DMS53 (cell line): ENCODE measurements around the gene CYP39A1.

Source experiments
- DNase-seq: peaks from one replicate; lab custom pipeline; 2025; lab: John Stamatoyannopoulos, UW

Gene CYP39A1, protein sequence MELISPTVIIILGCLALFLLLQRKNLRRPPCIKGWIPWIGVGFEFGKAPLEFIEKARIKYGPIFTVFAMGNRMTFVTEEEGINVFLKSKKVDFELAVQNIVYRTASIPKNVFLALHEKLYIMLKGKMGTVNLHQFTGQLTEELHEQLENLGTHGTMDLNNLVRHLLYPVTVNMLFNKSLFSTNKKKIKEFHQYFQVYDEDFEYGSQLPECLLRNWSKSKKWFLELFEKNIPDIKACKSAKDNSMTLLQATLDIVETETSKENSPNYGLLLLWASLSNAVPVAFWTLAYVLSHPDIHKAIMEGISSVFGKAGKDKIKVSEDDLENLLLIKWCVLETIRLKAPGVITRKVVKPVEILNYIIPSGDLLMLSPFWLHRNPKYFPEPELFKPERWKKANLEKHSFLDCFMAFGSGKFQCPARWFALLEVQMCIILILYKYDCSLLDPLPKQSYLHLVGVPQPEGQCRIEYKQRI

DNA sequence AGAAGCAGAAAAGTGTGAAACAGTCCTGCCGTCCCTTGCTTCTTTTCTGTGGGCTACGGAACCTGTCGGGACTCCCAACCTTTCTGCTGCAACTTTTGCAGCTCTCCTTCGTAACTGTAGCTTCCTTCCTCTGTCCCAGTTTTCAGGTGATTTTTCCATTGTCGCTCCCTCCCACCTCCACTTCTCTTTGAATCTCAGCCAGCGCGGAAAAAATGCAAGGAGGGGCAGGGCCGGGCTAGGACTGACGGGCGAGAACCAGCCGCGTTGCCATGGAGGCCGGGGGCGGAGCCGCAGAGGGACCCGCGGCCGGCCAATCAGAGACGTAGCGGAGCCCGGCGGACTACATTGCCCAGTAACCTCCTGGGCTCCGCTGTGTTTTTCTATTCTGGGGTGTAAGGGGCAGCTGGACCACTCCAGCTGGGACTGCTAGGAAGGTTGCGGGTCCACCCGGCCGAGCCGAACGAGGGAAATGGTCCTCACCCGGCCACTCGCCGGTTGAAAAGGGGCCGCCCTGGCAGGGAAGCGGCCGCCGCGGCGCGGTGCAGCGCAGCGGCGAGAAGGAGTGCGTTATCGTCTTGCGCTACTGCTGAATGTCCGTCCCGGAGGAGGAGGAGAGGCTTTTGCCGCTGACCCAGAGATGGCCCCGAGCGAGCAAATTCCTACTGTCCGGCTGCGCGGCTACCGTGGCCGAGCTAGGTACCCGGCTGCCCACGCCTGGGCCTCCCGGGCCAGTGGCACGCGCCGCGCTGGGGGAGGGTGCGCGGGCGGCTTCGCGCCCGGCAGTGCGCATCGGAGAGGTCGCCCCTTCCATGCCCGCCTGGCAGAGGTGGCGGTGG lies at the start of gene CYP39A1, which contains the start of gene SLC25A27:
CYP39A1 (minus strand) TSS at position 216 of the 836 bp plus-strand sequence. CDS start 236 bp downstream, outside the sequence.
SLC25A27 (plus strand) TSS at position 373 of the 836 bp plus-strand sequence; CDS start at position 591, 218 bp downstream.
- peak; percentile 96 for DNase-seq

DNA sequence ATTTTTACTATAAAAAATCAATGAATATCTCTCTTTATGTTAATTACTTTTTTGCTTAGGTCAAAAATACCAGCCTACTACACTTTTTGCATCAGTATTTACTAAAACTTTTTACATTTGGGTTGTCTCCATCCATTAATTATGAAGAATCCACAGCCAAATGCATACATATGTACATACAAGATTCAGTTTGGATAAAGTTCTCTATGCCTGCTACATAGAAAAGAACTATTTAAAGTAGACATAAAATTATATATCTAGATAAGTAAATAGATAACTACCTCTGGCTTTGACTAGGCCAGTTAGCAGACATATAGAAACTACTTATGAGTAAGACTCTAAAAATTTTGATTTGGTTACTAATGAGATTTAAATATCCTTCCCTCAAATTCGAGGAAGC lies 47.4 kb upstream of the CYP39A1 start:
- no peak for DNase-seq

DNA sequence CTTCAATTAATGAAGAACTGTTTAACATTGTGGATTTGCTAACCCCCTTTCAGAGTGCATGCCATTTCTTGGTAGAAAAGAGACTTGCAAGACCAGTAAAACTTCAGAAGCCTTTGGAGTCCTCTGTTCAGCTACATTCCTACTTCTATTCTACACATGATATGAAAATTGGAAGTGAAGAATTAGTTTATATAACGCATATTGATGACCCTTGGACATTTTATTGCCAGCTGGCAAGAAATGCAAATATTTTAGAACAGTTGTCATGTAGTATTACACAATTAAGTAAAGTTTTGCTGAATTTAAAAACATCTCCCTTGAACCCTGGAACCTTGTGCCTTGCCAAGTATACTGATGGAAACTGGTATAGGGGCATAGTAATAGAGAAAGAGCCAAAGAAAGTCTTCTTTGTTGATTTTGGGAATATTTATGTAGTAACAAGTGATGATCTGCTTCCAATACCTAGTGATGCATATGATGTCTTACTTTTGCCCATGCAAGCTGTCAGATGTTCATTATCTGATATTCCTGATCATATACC lies 38.4 kb upstream of the CYP39A1 start:
- DNase-seq: no peak

DNA sequence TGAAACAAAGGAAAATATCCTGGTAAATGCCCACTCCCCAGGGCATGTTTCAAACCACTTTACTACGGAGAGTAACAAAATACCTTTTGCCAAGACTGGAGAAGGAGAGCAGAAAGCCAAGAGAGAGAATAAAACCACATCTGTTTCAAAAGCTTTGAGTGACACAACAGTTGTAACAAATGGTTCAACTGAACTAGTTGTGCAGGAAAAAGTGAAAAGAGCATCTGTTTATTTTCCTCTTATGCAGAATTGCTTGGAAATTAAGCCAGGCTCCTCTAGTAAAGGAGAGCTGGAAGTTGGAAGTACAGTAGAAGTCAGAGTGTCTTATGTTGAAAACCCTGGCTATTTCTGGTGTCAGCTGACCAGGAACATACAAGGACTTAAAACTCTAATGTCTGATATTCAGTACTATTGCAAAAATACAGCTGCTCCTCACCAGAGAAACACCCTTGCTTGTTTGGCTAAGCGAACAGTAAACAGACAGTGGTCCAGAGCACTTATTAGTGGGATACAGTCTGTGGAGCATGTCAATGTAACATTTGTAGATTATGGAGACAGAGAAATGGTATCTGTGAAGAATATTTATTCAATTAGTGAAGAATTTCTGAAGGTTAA lies 37.6 kb upstream of the CYP39A1 start:
- DNase-seq: no peak

DNA sequence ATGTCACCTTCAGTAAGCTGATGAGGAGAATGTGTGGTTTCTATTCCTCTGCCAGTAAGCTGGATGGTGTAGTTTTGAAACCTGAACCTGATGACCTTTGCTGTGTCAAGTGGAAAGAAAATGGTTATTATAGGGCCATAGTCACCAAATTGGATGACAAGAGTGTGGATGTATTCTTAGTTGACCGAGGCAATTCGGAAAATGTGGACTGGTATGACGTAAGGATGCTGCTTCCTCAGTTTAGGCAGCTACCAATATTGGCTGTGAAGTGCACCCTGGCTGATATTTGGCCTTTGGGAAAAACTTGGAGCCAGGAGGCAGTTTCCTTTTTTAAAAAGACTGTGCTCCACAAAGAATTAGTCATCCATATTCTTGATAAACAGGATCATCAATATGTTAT lies 37.0 kb upstream of the CYP39A1 start:
- no peak for DNase-seq

DNA sequence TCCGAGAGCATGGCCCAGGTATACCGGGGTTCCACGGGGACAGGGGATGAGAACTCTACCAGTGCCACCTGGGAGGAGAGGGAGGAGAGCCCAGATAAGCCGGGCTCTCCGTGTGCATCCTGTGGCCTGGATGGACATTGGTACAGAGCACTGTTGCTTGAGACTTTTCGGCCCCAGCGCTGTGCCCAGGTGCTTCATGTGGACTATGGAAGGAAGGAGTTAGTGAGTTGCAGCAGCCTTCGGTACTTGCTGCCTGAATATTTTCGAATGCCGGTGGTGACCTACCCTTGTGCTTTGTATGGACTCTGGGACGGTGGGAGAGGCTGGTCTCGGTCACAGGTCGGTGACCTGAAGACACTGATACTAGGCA lies 36.3 kb upstream of the CYP39A1 start:
- DNase-seq: no peak

DNA sequence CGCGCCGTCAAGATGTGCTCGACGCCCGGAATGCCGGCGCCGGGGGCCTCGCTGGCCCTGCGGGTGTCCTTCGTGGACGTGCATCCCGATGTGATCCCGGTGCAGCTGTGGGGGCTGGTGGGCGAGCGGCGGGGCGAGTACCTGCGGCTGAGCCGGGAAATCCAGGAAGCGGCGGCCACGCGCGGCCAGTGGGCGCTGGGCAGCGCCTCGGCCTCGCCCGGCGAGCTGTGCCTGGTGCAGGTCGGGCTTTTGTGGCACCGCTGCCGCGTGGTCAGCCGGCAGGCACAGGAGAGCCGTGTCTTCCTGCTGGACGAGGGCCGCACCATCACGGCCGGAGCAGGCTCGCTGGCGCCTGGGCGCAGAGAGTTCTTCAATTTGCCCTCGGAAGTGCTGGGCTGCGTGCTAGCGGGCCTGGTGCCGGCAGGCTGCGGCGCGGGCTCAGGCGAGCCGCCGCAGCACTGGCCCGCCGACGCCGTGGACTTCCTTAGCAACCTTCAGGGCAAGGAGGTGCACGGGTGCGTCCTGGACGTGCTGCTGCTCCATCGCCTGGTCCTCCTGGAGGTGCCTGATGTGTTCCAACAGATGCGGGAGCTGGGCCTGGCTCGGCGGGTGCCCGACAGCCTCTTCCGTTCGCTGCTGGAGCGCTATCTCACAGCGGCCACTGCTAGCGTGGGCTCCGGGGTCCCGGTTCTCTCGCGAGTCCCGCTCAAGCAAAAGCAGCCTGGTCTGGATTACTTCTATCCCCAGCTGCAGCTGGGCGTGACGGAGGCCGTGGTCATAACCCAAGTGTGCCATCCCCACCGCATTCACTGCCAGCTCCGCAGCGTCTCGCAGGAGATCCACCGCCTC lies 35.7 kb upstream of the CYP39A1 start:
- no peak for DNase-seq

DNA sequence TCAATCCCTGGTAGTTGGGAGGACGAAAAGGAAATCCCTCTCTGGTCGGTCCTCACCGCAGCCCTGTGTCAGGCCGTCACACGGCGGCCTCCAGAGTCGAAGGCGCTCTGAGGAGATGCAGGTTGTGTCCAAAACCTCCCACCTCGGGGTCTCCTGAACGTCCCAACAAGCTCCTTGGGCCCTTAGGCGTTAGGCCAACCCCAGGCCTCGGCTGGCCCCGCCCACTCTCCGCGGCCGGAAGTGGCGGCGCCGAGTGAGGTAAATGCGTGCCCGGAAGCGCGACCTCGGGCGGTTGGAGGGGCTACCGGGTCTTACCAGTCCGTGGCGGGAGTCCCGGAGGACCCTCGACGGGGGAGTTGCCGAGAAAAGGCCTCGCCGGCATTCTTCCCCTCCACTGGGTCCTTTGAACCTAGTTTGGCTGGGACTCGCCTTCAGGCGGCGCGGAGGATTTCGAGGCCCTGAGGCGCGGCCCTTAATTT lies 35.0 kb upstream of the CYP39A1 start, which contains the start of gene TDRD6:
TDRD6 (plus strand) TSS at position 267 of the 479 bp plus-strand sequence. CDS start 244 bp downstream, outside the sequence.
- DNase-seq: no peak

DNA sequence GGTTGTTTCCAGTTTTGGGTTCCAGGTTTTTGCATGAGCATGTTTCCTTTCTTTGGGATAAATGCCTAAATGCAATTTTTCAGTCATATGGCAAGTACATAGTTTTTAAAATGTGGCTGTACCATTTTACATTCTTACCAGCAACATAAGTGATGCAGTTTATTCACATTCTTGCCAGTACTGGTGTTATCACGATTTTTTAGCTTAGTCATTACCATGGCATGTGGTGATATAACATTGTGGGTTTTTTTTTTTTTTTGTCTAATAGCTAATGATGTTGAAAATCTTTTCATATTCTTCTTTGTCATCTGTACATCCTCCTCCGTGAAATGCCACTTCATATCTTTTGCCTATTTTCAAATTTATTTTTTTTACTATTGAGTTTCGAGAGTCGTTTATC lies 32.2 kb upstream of the CYP39A1 start:
- DNase-seq: no peak

DNA sequence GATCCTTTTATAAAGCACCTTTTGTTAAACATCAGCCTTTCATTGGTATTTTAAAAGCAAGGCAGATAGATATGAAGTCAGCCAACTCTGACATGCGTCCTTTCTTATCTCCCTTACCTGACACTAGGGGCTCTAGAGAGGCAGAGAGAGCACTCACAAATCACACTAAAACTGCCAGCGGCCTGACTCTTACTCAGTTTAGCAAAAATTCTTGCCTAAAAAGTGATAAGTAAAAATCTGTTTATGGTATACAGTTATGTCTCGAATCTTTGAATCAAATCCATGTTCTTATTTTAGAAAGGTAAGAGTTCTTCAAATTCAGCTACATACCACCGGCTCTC lies 24.7 kb upstream of the CYP39A1 start:
- peak; percentile 12 for DNase-seq

DNA sequence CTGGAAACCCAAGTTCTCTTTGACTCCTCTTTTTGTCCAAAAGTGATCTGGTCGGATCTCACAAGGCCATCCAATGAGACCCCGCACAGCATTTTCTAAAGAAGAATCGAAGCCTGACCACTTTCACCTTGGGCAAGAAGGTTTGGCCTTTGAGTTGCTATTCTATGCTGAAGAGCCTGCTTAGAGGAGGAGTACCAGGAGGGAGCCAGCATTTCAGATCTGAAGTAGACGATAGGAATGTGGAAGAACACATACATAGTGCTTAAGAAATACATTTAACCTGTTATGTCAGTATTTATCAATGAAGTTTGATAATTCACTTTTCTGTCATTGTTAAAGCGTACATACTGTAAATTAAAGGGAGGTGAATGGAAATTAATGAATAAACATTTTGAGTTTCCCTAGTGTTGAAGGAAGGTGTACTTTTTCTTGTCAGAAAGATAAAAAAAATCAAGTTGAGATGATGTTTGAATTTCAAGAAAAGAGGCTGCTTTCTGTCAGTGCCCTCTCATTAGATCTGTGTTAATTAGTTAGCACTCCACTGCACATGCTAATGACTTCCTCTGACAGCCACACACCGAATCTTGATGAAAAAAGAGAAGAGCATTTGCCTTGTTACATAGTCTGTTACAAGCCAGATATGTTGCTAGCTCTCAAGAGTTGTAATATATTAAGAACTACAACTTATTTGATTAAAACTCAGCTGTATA lies 24.1 kb upstream of the CYP39A1 start:
- no peak for DNase-seq

DNA sequence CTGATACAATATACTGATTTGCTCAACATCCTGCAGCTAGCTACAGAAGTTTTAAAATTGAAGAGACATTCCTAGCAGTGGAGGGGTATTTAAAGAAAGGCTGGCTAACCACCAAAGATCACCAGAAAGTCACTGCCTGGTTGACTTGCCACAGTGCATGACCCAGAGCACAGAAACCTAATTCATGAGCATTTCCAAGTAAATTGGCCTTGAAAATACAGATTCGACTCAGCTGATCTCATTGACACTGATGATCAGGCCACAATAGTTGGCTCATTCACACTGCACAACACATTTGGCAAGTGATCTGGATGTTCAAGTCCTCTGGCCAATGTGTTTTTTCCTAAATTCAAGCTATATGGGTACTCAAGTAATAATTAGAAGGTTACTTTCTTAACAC lies 21.8 kb upstream of the CYP39A1 start:
- DNase-seq: no peak

DNA sequence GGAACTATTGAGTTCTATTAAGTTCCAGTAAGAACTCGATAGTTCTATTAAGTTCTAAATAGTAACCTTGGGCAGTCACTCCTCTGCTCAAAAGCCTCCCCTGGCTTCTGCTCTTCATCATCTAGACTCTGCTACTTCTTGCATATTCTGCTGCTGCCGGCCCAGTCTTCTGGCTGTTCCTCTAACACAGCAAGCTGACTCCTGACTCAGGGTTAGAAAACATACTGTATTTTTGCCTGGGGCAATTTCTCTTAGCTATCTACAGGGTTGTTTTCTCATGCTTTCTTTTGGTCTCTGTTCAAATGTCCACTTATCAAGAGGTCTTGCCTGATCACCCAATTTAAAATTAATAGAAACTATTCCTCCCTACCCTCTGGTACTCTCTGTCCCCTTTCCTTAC lies 14.8 kb upstream of the CYP39A1 start:
- DNase-seq: no peak

DNA sequence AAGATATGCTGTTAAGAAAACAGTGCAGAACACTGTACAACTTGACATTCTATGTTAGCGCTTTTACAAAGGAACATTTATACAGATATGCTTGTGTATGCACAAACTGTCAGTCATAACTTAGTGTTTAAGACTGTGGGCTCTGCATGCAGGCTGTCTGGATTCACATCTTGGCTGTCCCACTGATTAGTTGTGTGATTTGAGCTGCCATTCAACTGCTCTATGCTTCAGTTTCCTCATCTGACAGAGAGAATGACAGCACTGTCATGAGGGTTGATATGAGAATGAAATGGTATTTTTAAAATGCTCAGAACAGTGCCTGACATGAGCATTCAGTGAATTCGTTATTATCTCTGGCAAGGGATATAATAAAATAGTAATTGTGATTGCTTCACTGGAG lies 8.9 kb upstream of the CYP39A1 start:
- DNase-seq: no peak

DNA sequence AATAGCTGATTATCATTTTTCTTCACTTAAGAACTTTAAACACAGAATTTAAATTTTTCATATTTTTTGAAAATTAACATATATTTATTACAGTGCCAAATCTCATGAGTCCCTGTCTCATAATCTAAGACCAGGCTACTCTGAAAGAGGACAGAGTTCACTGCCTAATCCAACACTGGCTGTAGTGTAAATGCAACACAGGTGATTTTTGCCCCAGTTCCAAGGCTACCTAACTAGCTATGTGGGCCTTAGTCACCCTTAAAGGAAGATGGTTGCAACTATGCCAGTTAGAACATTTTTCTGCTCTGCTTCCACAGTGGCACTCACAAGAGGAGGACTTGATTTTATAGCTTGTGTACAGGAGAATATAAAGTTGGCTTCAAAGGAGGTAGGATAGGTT lies 5.0 kb upstream of the CYP39A1 start:
- DNase-seq: no peak

DNA sequence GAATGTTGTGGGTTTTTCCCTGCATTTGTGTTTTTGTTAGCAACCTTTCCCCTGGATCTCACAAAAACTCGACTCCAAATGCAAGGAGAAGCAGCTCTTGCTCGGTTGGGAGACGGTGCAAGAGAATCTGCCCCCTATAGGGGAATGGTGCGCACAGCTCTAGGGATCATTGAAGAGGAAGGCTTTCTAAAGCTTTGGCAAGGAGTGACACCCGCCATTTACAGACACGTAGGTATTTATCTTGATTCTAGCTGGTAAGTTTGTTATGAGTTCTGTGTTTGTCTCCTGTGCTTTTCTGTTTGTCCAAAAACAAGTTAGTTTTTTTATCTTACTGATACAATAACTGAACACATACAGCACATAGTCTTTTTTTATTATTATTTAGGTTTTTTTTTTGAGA lies 3.2 kb upstream of the CYP39A1 start:
- DNase-seq: peak; percentile 14

DNA sequence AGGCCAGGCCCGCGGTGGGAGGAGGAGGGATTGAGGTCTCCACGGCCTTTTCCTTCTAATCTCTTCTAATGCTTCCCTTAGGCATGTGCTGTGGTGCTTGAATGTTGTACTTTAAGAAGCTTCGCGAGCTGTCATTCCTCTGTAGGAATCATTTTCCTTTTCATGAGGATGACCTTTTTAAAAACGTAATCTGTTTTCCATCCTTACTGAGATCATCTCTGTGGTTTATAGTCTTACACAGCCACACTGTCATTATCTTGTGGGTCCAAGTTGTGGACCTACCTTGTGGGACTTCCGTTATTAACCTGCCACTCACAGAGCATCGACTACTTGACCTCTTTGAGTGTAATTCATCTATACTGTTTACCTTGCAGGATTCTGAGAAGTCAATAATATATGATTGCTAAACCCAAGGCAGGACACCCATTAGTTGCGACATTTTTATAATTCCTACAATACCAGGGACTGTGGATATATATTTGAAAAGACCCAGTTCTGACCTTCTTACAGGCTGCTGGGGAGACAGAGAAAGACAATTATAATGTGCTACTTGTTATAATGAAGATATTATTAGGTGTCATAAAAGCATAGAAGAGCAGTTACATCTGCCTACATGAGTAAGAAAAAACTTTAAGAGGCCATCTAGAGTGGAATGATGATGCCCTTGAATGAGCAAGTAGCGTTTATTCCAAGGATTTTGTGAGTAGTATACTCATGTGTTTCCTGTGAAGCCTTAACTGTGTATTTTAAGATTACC lies 999 bp upstream of the CYP39A1 start:
- peak; percentile 50 for DNase-seq

DNA sequence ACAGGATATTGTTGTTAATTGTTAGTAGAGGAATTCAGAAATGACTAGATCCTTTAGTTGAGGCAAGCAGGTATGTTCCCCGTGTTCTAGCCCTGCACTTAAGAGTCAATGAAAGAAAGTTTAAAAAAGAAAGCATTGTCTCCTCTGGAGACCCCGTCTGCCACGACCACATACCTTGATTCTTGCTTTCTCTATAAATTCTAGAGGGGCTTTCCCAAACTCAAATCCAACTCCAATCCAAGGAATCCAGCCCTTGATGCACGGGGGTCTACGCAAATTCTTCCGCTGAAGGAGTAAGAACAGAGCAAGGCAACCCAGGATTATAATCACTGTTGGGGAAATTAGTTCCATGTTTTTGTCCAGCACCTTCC lies 401 bp downstream of the CYP39A1 start:
- peak; percentile 42 for DNase-seq

DNA sequence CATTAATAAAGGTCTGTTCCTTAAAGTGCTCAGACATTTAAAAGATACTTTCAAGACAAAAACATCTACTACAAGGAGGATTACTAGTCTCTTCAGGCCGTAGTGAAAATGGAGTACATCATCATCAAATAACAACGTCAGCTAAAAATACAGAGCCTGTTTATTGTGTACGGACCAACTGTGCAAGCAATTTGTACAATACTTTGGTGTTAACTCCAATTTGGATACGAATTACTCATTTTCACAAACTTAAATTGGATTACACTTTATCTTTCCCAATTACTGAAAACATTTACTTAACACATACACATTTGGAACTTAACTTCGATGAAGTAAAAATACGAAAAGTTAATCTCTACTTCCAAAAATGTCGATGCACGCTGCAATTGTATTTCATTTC lies 802 bp downstream of the CYP39A1 start:
- DNase-seq: peak; percentile 56

DNA sequence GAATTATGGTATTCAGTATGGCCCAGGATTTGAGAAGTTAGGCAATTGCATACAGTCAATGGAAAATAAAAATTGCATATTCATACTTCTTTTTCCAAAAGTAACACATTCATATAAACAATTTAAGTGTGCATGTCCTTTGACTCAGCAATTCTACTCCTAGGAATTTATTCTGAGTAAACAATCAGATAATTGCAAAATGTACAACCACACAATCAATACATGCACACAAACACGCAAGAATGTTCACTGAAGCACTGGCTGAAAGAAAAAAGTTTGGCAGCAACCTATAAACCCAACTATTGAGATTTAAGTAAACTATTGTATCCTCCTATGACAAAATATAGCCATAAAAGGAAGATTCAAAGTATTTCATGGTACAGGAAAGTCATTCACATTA lies 1.6 kb downstream of the CYP39A1 start:
- peak; percentile 15 for DNase-seq
